Left ventricle myocardium superior (tissue), 1 donor: ENCODE measurements around the gene CAPZB. TPM values are rescaled to one million over a fixed set of nuclear protein-coding genes. Genes with fewer than 3 reads are reported as not detected.
A peak's percentile ranks its signal among the peaks of the same experiment; 100 is the strongest.

Experiments
- ATAC-seq: fragments of 200-7000 bp; cut with Tn5 transposase; one replicate; pipeline ENCODE4 v1.9.1; 2020; ENCODE audit warnings: mild to moderate bottlenecking, moderate library complexity
- DNase-seq: peaks from one replicate; pipeline ENCODE4 v3.0.0-alpha.2; 2020
- intact Hi-C: fragments of 100-400 bp; cut with micrococcal nuclease; formaldehyde crosslinking; loops from one replicate; pipeline ENCODE4 v1.11.0; 2022
- total RNA-seq: library from RNA; stranded (reverse); fragmentation: NEBNext Ultra II Directional; extraction: Animal tissue kit (Norgen Biotek cat#: 25700); gene quantifications from one replicate; pipeline ENCODE4 v1.2.1, GENCODE V29; 2021
- donor health status: DM: no; HTN: yes; CAD: no; lungs with severe emphysema.

CAPZB gene
- total RNA-seq, 1 donor from 2014 or later, result 252 TPM

GRCh38 chr1:19478322-19478721 is 7.0 kb downstream of the CAPZB start:
- ATAC-seq (no peak), DNase-seq (no peak)
- intact Hi-C loops, result no loop called here

GRCh38 chr1:19477284-19478249 is 7.8 kb downstream of the CAPZB start:
- DNase-seq, result no peak

GRCh38 chr1:19476450-19477190 is 8.7 kb downstream of the CAPZB start:
- intact Hi-C loops, result no loop called here
- ATAC-seq (peak; percentile 16), DNase-seq (no peak)

More at GRCh38 chr1:19477284-19478249, 7.8 kb downstream of the CAPZB start:
- ATAC-seq, result peak; percentile 62
- intact Hi-C loops, result no loop called here

GRCh38 chr1:19475296-19475695 is 10.0 kb downstream of the CAPZB start:
- DNase-seq (no peak), ATAC-seq (no peak)
- intact Hi-C loops, result no loop called here

- DNase-seq (no peak), ATAC-seq (no peak)
- intact Hi-C loops, result no loop called here
Measured at GRCh38 chr1:19472174-19472573, 13.2 kb downstream of the CAPZB start.

- intact Hi-C loops, result no loop called here
- ATAC-seq, result no peak
- no peak for DNase-seq
Measured at GRCh38 chr1:19469004-19469403, 16.3 kb downstream of the CAPZB start.

GRCh38 chr1:19468397-19468956 is 16.9 kb downstream of the CAPZB start:
- intact Hi-C loops, result no loop called here
- ATAC-seq, result peak; percentile 51
- DNase-seq, result peak; percentile 46

GRCh38 chr1:19467199-19468187 is 17.8 kb downstream of the CAPZB start:
- no peak for ATAC-seq
- DNase-seq, result no peak
- intact Hi-C loops, result no loop called here

GRCh38 chr1:19466112-19466561 is 19.2 kb downstream of the CAPZB start:
- ATAC-seq (no peak), DNase-seq (no peak)
- intact Hi-C loops, result no loop called here

GRCh38 chr1:19465650-19466049 is 19.7 kb downstream of the CAPZB start:
- no peak for DNase-seq
- intact Hi-C loops, result no loop called here
- no peak for ATAC-seq

- peak; percentile 46 for ATAC-seq
- no peak for DNase-seq
- intact Hi-C loops, result no loop called here
Measured at GRCh38 chr1:19465123-19465522, 20.2 kb downstream of the CAPZB start.

- intact Hi-C loops, result no loop called here
- no peak for DNase-seq
- ATAC-seq, result no peak
Measured at GRCh38 chr1:19464696-19465095, 20.6 kb downstream of the CAPZB start.

GRCh38 chr1:19463504-19463803 is 21.9 kb downstream of the CAPZB start:
- no peak for DNase-seq
- intact Hi-C loops, result no loop called here
- ATAC-seq, result no peak

- intact Hi-C loops, result no loop called here
- DNase-seq (no peak), ATAC-seq (no peak)
Measured at GRCh38 chr1:19462781-19463503, 22.4 kb downstream of the CAPZB start.

- intact Hi-C loops, result no loop called here
- ATAC-seq, result no peak
- no peak for DNase-seq
Measured at GRCh38 chr1:19461220-19461554, 24.2 kb downstream of the CAPZB start.

- ATAC-seq, result no peak
Measured at GRCh38 chr1:19460535-19461219, 24.7 kb downstream of the CAPZB start.

GRCh38 chr1:19458815-19459417 is 26.4 kb downstream of the CAPZB start:
- intact Hi-C loops, result no loop called here
- peak; percentile 80 for ATAC-seq
- peak; percentile 73 for DNase-seq

More at GRCh38 chr1:19460535-19461219, 24.7 kb downstream of the CAPZB start:
- intact Hi-C loops, result no loop called here
- no peak for DNase-seq
